ENCODE results near the gene RFX5. TPM values are rescaled to one million over a fixed set of nuclear protein-coding genes. Genes with fewer than 3 reads are reported as not detected.
A peak's percentile ranks its signal among the peaks of the same experiment; 100 is the strongest.

RFX5 gene
- total RNA-seq, 2 donors from 2014 or later, result 28.6 to 44.1 TPM

- TF ChIP-seq CTCF (IDR thresholded peaks at IDR 0.05), result no peak
- Histone ChIP-seq H3K9me3 (no peaks in the 10 kb centered on the region), H3K9ac (ENCODE audit: low read depth in 2 of 2, low read length in 2 of 2) (no peak overlapping the region), H3K27me3 (no peaks in the 10 kb centered on the region), H3K36me3 (peaks cover 24% of the 10 kb centered on the region), H3K4me1 (no peaks in the 10 kb centered on the region), H3K4me3 (no peak overlapping the region), H3K27ac (no peak overlapping the region)
- intact Hi-C loops (cut with DNase I), result no loop called here
- DNase-seq, result no peak
Observed at GRCh38 chr1:151293093-151293492, 54.0 kb downstream of the RFX5 start.

GRCh38 chr1:151292207-151293030 lies 54.6 kb downstream of the RFX5 start:
- TF ChIP-seq CTCF (IDR thresholded peaks at IDR 0.05), result no peak
- Histone ChIP-seq H3K27ac (no peak overlapping the region), H3K9me3 (no peaks in the 10 kb centered on the region), H3K4me3 (no peak overlapping the region), H3K27me3 (no peaks in the 10 kb centered on the region), H3K9ac (ENCODE audit: low read depth in 2 of 2, low read length in 2 of 2) (no peak overlapping the region), H3K4me1 (no peaks in the 10 kb centered on the region), H3K36me3 (peaks cover 26% of the 10 kb centered on the region)
- no peak for DNase-seq
- intact Hi-C loops (cut with DNase I), result no loop called here

GRCh38 chr1:151290709-151291303 lies 56.2 kb downstream of the RFX5 start:
- Histone ChIP-seq H3K4me1 (no peaks in the 10 kb centered on the region), H3K9me3 (no peaks in the 10 kb centered on the region), H3K27ac (no peak overlapping the region), H3K4me3 (no peak overlapping the region), H3K27me3 (no peaks in the 10 kb centered on the region), H3K9ac (ENCODE audit: low read depth in 2 of 2, low read length in 2 of 2) (peak overlapping the region in 1 of 2 donors; percentile 47), H3K36me3 (peaks cover 30% of the 10 kb centered on the region)
- intact Hi-C loops (cut with DNase I), result no loop called here
- TF ChIP-seq CTCF (IDR thresholded peaks at IDR 0.05), result no peak
- DNase-seq, result no peak

Other genes starting within 250 kb of the RFX5 start
- 1 to 10 TPM; 1.6 to 3.2 TPM for gene SEMA6C, start 200.6 kb downstream of the RFX5 start, total RNA-seq
- 1 to 10 TPM in 1 of 2 donors, under 1 TPM in 1; 0.72 to 1.2 TPM for gene TNFAIP8L2, start 190.6 kb downstream of the RFX5 start, total RNA-seq
- 1 to 10 TPM; 6.8 to 7.2 TPM for gene LYSMD1, start 181.3 kb downstream of the RFX5 start, total RNA-seq
- gene SCNM1, start 181.1 kb downstream of the RFX5 start, total RNA-seq, result 10 to 100 TPM; 22.7 to 31.8 TPM
- gene TMOD4, start 171.3 kb downstream of the RFX5 start, total RNA-seq, result under 1 TPM in 1 of 2 donors, not detected in 1; 0.67 TPM
- gene VPS72, start 157.1 kb downstream of the RFX5 start, total RNA-seq, result 10 to 100 TPM; 38.8 TPM
- 10 to 100 TPM; 33.3 to 38.9 TPM for gene PIP5K1A, start 148.7 kb downstream of the RFX5 start, total RNA-seq
- gene PSMD4, start 92.5 kb downstream of the RFX5 start, total RNA-seq, result 100 to 1,000 TPM; 103 to 158 TPM
- 10 to 100 TPM; 27.5 to 28.4 TPM for gene ZNF687, start 65.0 kb downstream of the RFX5 start, total RNA-seq
- 10 to 100 TPM; 47.2 to 53.5 TPM for gene PI4KB, start 19.8 kb downstream of the RFX5 start, total RNA-seq
- 100 to 1,000 TPM; 744 to 902 TPM for gene SELENBP1, start 25.5 kb upstream of the RFX5 start, total RNA-seq
- 100 to 1,000 TPM; 179 to 273 TPM for gene PSMB4, start 52.3 kb upstream of the RFX5 start, total RNA-seq
- 10 to 100 TPM; 49.6 to 50.0 TPM for gene POGZ, start 112.2 kb upstream of the RFX5 start, total RNA-seq
- 100 to 1,000 TPM; 118 to 148 TPM for gene CGN, start 164.1 kb upstream of the RFX5 start, total RNA-seq
- gene TUFT1, start 193.1 kb upstream of the RFX5 start, total RNA-seq, result 10 to 100 TPM; 25.5 to 40.6 TPM

Measured in colonic mucosa (tissue), 4 donors.